Stimulated activated CD8-positive, alpha-beta memory T cell treated with anti-CD3 and anti-CD28 coated beads, Interleukin-4, amount 100 ng/mL, for 1 hour (primary cell): ENCODE measurements around the gene PTPN21.

Experiments
- DNase-seq, 2 donors: peaks; one replicate each; pipeline ENCODE4 v3.0.0-alpha.2; 2020; ENCODE audit warnings: low read depth in 2 of 2, low spot score in 1 of 2

Gene PTPN21

GRCh38 chr14:88473791-88474190 lies 81.0 kb downstream of the PTPN21 start:
- DNase-seq, result no peak

GRCh38 chr14:88470542-88471440 lies 84.0 kb downstream of the PTPN21 start:
- no peak for DNase-seq

GRCh38 chr14:88468406-88468805 lies 86.4 kb downstream of the PTPN21 start:
- no peak for DNase-seq

GRCh38 chr14:88463318-88463717 lies 91.5 kb downstream of the PTPN21 start:
- no peak for DNase-seq

- no peak for DNase-seq
Observed at GRCh38 chr14:88454886-88455285, 99.9 kb downstream of the PTPN21 start.

- DNase-seq, result no peak
Observed at GRCh38 chr14:88452231-88452630, 102.6 kb downstream of the PTPN21 start.

GRCh38 chr14:88439088-88439487 lies 115.7 kb downstream of the PTPN21 start:
- no peak for DNase-seq

GRCh38 chr14:88437658-88438057 lies 117.1 kb downstream of the PTPN21 start:
- no peak for DNase-seq

GRCh38 chr14:88430976-88431375 lies 123.8 kb downstream of the PTPN21 start:
- no peak for DNase-seq

- no peak for DNase-seq
Observed at GRCh38 chr14:88426271-88426670, 128.5 kb downstream of the PTPN21 start.

GRCh38 chr14:88424573-88424972 lies 130.2 kb downstream of the PTPN21 start:
- DNase-seq, result no peak

GRCh38 chr14:88422919-88423650 lies 131.7 kb downstream of the PTPN21 start:
- no peak for DNase-seq

- no peak for DNase-seq
Observed at GRCh38 chr14:88422047-88422446, 132.8 kb downstream of the PTPN21 start.

GRCh38 chr14:88421286-88421685 lies 133.5 kb downstream of the PTPN21 start:
- no peak for DNase-seq

- no peak for DNase-seq
Observed at GRCh38 chr14:88420187-88420586, 134.6 kb downstream of the PTPN21 start.

GRCh38 chr14:88417594-88417993 lies 137.2 kb downstream of the PTPN21 start:
- no peak for DNase-seq
